ENCODE measurements around the gene LRRIQ1. TPM values are rescaled to one million over a fixed set of nuclear protein-coding genes. Genes with fewer than 3 reads are reported as not detected.

Gene LRRIQ1
- total RNA-seq, 2 experiments from 2014 or later = not detected

DNA sequence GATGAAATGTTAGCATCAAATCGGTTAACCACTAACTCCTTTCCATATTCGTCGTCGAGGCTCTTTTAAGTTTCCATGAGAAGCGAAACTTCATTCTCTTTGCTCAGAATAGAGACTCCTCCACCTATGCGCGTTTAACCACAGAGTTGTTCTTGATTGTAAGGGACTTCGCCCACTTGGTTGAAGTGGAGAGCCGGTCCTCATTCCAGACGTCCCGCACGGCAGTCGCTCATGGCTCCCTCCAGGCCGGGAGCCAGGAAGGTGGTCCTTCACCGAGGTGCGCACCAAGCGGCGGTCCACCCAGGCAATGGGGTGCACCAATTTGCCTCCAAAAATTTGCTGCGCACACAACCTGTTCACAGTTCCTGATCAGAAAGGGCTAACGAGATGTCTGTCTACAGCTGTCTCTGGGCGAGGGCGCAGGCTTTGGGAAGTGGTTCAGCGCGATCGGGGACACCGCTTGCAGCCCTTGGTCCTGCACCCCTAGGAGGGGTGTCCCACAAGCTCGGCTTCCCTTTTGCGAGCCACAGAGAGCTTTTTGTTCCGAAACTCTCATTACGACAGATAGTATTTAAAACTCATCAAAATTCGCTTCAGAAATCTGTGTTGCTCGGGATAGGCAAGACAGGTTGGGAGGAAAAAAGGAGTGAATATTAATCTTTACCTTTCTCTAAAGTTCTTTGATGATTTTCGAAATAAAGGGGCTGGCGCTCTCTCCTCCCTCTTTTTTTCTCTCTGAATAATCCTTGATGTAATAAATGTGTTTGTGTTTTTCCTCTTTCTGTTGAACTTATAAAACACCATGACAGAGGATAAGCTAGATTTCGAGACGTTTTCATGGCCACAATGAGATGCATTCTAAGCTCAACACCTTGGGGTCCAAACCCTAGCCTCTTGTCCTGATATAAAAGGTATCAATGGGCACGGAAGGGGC lies 237.5 kb downstream of the LRRIQ1 start:
- Mint-ChIP-seq H3K27ac (no peak overlapping the region), H3K36me3 (ENCODE audit: low read depth) (no peaks in the 10 kb centered on the region), H3K4me1 (no peaks in the 10 kb centered on the region), H3K27me3 (peaks cover 32% of the 10 kb centered on the region), H3K4me3 (no peak overlapping the region), H3K9me3 (no peaks in the 10 kb centered on the region)
- CTCF ChIA-PET = no interaction called here
- POLR2A ChIA-PET = no interaction called here
- DNase-seq = no peak

DNA sequence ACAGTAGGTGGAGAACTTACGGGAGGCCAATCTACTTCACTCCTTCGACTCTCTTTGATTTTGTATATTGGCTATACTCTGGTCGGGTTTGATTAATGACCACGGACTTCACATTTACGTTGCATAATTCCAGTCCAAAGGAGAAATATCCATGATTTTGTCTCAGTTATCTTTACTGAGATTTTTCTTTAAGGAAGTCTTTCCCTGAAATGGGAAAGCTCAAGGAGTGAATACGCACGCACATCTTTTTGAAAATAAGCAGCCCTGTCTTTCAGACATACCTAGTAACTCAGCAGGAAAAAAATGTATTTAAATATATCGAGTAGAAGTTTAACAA lies 238.1 kb downstream of the LRRIQ1 start:
- H3K27me3 Mint-ChIP-seq = peaks cover 35% of the 10 kb centered on the region
- no peaks in the 10 kb centered on the region for H3K36me3 Mint-ChIP-seq (ENCODE audit: low read depth)
- no peak overlapping the region for H3K27ac Mint-ChIP-seq
- no peak for DNase-seq
- no peak overlapping the region for H3K4me3 Mint-ChIP-seq
- no peaks in the 10 kb centered on the region for H3K9me3 Mint-ChIP-seq
- H3K4me1 Mint-ChIP-seq = no peaks in the 10 kb centered on the region
- CTCF ChIA-PET = no interaction called here
- POLR2A ChIA-PET = no interaction called here

DNA sequence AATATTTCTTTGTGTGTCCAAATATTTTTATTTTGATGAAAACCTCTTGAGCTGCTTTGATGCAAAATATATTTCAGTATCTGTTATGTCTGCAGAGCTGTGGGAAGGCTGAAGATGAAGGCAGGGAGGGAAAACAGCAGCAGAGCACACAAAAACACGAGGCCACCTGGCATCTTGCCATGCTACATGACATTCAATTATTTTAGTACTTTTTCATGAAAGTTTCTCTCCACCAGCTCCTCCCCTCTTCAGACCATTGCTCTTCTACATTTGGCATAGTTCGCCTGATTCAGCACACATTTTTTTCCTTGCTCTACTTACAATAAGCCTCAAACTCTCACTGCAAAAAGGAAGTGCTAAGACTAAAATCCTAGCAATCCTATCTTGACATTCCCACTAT lies 239.2 kb downstream of the LRRIQ1 start:
- H3K4me1 Mint-ChIP-seq = peaks cover 6% of the 10 kb centered on the region
- ChIA-PET POLR2A (no interaction called here), CTCF (no interaction called here)
- no peaks in the 10 kb centered on the region for H3K9me3 Mint-ChIP-seq
- DNase-seq = no peak
- peaks cover 3% of the 10 kb centered on the region for H3K36me3 Mint-ChIP-seq (ENCODE audit: low read depth)
- peaks cover 44% of the 10 kb centered on the region for H3K27me3 Mint-ChIP-seq
- no peak overlapping the region for H3K27ac Mint-ChIP-seq
- H3K4me3 Mint-ChIP-seq = no peak overlapping the region

DNA sequence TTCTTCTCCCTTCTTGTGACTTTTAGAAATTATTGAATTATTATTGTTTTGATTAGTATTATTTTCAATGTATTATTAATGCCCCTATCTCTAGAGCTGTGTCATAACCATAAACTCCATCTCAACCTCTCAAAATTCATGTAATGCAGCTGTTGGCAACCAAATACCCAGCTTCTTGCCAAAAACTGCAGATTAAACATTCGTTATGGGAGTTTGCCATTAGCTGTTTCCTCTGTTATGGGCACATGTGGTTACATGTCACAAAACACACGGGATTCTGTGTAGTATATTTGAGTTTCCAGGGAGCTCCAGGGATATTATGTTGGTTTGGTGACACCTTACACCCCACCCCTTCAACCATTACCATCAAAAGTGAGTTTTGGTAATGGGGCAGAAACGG lies 241.0 kb downstream of the LRRIQ1 start:
- H3K36me3 Mint-ChIP-seq (ENCODE audit: low read depth) = peaks cover 7% of the 10 kb centered on the region
- POLR2A ChIA-PET = no interaction called here
- H3K9me3 Mint-ChIP-seq = no peaks in the 10 kb centered on the region
- peaks cover 58% of the 10 kb centered on the region for H3K27me3 Mint-ChIP-seq
- CTCF ChIA-PET = no interaction called here
- H3K4me3 Mint-ChIP-seq = no peak overlapping the region
- no peak overlapping the region for H3K27ac Mint-ChIP-seq
- no peak for DNase-seq
- peaks cover 8% of the 10 kb centered on the region for H3K4me1 Mint-ChIP-seq

DNA sequence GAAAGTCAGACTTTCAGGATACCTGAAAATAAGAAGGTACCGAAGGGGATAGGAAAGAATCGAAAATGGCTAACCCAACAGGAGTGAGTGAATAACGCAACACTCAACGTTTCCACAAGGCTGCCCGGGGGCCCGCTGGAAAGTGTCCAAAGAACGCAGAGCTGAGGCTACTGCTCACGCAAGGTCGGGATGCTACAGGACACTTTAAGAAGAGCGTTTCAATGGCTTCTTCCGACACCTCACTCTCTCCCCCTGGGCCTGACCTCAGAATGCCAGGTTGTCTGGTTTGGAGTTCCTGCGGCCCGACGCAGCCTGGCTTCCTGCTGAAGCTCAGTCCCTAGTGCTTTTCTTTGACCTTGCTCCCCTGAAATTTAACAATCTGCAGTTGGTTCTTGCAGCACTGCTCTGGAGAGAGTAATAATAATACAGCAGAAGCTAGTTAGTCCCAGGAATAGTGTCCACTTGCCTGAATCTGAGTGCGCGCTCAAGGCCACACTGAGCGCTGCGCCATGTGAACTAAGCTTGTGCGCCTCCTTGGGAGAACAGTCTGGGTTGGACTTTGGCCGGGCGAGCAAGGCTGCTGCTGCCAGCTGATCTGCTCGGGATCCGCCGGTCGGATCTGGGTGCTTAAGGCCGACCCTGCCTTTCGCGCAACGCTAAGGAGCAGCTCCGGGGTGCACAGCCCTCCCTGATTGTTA lies 241.9 kb downstream of the LRRIQ1 start:
- H3K27ac Mint-ChIP-seq = no peak overlapping the region
- CTCF ChIA-PET = no interaction called here
- H3K36me3 Mint-ChIP-seq (ENCODE audit: low read depth) = peaks cover 7% of the 10 kb centered on the region
- DNase-seq = no peak
- peaks cover 58% of the 10 kb centered on the region for H3K27me3 Mint-ChIP-seq
- POLR2A ChIA-PET = no interaction called here
- peaks cover 8% of the 10 kb centered on the region for H3K4me1 Mint-ChIP-seq
- H3K4me3 Mint-ChIP-seq = no peak overlapping the region
- no peaks in the 10 kb centered on the region for H3K9me3 Mint-ChIP-seq

DNA sequence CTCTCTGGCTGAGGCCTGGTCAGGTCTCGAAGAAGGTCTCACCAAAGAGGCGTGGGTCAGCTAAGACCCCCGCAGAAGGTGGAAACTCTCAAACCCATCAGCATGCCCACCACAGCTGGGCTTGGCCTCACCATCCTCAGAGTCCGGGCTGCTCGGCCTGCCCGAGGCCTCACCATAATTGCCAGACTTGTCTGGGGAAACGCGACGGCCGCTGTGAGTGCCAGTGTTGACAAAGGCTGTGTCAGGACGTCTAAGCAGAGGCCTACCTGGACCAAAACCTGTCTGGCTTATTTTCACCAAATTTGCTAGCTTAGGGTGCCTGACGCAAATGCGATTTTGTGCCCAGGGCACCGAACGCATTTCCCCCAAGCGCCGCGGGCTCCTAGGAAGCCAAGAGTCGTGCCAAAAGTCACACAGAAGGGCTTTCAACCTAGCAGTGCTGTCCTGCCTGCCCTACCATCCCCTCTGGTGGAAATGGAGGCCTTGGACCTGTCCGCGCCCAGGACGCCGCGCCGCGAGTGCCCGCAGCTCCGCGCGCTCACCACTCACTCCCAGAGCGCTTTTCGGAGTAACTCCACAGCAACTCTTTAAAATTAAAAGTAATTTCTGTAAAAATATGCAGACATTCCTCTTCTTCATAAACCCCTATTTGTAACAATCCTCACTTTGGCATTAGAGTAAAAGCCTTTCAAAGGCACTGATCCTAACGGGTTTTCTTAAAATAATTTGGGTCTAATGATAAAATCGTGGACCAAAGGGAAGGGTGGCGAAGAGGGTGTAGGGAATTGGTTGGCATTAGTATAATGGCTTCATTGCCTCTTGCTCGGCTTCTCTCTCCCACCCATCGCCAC lies 242.7 kb downstream of the LRRIQ1 start:
- DNase-seq = no peak
- ChIA-PET POLR2A (no interaction called here), CTCF (no interaction called here)
- Mint-ChIP-seq H3K9me3 (no peaks in the 10 kb centered on the region), H3K4me3 (no peak overlapping the region), H3K36me3 (ENCODE audit: low read depth) (peaks cover 7% of the 10 kb centered on the region), H3K4me1 (peaks cover 8% of the 10 kb centered on the region), H3K27me3 (peaks cover 51% of the 10 kb centered on the region), H3K27ac (no peak overlapping the region)

DNA sequence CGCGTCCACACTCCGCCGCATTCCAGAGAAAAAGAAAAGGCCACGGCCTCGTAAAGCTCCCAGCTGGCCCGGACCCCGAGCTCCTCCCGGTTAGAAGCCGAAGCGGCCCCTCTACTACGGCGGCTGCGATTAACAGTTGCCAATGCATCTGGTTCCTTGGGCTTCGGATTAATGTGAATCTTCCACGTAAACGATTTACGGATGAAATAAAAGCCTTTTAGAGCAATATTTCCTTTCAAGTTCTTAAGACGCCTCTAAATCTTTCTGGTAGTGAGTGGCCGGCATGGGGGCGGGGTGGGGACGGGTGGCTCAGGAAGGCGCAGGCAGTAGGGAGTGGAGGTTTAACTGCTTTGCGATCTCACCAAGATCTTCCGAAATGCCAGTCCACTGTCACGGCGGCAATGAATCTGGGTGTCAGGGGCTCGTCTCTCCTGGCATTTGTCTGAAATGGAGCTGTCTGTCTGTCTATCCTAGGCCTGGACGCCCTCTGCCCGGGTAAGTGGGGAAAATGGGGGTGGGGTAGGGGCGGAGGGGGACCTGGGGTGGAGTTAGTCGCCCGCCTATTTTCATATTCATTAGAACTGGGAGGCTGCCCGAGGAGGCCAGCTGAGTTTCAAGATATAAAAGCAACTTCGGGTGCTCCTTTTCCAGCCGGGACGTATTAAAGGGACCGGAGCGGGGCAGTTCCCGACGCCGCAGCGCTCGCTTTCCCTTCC lies 243.5 kb downstream of the LRRIQ1 start:
- Mint-ChIP-seq H3K9me3 (no peaks in the 10 kb centered on the region), H3K36me3 (ENCODE audit: low read depth) (peaks cover 7% of the 10 kb centered on the region), H3K4me1 (peaks cover 8% of the 10 kb centered on the region), H3K27ac (no peak overlapping the region), H3K27me3 (peaks cover 46% of the 10 kb centered on the region), H3K4me3 (no peak overlapping the region)
- DNase-seq = no peak
- CTCF ChIA-PET = no interaction called here
- POLR2A ChIA-PET = no interaction called here

DNA sequence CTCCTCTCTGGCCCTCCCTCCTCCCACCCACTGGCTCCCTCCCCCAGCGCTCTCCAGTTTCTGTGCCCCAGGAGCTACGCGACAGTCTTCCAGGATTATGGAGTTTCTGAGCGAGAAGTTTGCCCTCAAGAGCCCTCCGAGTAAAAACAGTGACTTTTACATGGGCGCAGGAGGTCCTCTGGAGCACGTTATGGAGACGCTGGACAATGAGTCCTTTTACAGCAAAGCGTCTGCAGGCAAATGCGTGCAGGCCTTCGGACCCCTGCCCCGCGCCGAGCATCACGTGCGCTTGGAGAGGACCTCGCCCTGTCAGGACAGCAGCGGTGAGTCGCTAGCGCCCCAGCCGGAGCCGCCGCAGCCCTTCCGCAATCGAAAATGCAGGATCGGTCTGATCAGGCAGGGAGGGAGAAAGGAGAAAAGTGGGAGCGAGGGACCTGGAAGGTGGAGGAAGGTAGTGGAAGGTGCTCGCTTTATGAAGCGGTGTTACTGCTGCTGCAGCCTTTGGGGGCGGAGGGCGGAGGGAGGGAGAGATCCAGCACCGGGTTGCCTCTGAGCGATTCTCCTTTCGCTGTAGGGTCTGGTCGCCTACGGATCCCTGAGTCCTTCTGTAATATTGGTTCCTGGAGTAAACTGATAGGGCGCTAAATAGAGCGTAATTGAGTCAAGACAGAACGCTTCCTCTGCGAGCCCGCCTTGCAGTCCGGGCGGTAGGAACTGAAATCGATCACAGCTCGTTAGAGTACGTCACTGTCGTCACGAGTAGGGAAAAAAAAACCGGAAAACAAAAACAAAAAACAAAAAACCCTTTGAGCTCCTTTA lies 244.2 kb downstream of the LRRIQ1 start, which contains the start of gene ALX1:
ALX1 (plus strand) TSS at position 56 of the 819 bp plus-strand sequence; CDS start at position 98, 42 bp downstream.
- ChIA-PET POLR2A (no interaction called here), CTCF (no interaction called here)
- Mint-ChIP-seq H3K9me3 (no peaks in the 10 kb centered on the region), H3K4me1 (peaks cover 8% of the 10 kb centered on the region), H3K4me3 (peak within 1 kb of the TSS; percentile 58), H3K36me3 (ENCODE audit: low read depth) (peaks cover 7% of the 10 kb centered on the region), H3K27me3 (peaks cover 46% of the 10 kb centered on the region), H3K27ac (no peak within 1 kb of the TSS)
- DNase-seq = no peak

DNA sequence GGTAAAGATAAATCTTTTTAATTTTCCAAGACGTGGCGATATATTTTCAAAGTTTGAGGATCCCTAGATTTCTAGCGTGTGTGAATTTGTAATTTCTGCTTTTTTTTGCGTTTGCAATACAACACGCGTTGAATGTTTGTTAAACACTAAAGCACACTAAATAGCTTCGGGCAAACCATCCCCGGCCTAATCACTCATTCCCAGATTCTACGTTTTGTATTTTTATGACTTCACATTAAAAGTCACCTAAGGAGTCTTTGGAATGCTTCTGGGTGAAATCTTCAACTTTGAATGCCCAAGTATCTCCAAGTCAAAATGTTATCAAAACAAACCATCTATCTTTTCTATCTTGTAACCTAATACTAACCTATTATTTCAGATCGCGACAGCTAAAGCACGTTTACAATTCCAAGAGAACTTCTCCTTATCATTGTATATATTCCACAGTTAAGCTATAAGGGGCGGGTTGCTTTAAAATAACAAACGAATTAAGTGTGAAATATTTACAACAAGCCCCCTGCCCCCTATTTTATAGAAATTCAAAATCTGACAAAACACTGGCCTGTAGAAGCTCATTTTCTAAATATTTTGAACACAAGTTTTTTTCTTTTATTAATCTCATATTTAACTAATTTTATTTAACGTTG lies 245.0 kb downstream of the LRRIQ1 start:
- Mint-ChIP-seq H3K27ac (no peak overlapping the region), H3K9me3 (no peaks in the 10 kb centered on the region), H3K4me3 (peak overlapping the region; percentile 58), H3K36me3 (ENCODE audit: low read depth) (peaks cover 7% of the 10 kb centered on the region), H3K4me1 (peaks cover 8% of the 10 kb centered on the region), H3K27me3 (peaks cover 43% of the 10 kb centered on the region)
- POLR2A ChIA-PET = no interaction called here
- CTCF ChIA-PET = no interaction called here
- no peak for DNase-seq

DNA sequence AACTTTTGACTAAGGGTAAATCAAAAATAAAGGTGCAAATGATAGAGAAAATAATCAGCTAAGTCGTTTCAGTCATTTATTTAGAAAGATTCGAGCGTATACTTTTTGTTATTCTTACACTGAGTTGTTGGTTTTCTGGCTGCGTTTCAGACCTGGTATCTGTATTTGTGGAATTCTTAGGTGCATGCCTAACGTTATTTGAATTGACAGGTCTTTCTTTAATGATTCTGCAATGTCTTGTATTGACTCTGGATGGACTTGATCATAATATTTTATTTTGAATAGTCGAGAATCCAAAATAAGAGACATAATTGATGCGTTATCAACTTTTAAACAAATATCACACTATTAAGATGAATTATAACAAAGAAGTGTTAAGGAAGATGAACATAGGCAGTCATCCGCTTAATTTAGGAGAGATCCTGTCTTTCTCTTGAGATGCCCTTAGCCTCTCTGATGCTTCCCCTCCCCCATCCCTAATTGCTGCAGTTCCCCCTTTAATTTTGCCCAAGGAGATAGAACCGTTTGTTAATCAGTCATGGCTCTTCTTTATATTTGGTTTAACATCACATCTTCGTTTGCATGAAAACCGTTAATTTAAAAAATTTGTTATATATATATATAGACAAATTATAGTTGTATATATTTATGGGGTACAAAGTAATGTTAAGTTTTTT lies 245.6 kb downstream of the LRRIQ1 start:
- POLR2A ChIA-PET = no interaction called here

DNA sequence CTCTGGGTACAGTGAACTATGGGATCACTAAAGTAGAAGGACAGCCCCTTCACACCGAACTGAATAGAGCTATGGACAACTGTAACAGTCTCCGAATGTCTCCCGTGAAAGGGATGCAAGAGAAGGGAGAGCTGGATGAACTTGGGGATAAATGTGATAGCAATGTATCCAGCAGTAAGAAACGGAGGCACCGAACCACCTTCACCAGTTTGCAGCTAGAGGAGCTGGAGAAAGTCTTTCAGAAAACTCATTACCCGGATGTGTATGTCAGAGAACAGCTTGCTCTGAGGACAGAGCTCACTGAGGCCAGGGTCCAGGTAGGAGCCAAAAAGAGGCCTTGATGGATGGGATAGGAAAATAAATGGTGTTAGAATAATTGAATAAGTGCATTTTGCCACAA lies 247.4 kb downstream of the LRRIQ1 start:
- POLR2A ChIA-PET = no interaction called here
- Mint-ChIP-seq H3K4me1 (peaks cover 8% of the 10 kb centered on the region), H3K36me3 (ENCODE audit: low read depth) (peaks cover 7% of the 10 kb centered on the region), H3K27me3 (peaks cover 29% of the 10 kb centered on the region), H3K27ac (no peak overlapping the region), H3K4me3 (no peak overlapping the region), H3K9me3 (no peaks in the 10 kb centered on the region)
- CTCF ChIA-PET = no interaction called here
- no peak for DNase-seq

More for the DNA sequence above, 245.6 kb downstream of the LRRIQ1 start:
- DNase-seq = no peak
- H3K36me3 Mint-ChIP-seq (ENCODE audit: low read depth) = peaks cover 7% of the 10 kb centered on the region
- CTCF ChIA-PET = no interaction called here
- H3K9me3 Mint-ChIP-seq = no peaks in the 10 kb centered on the region
- H3K27ac Mint-ChIP-seq = no peak overlapping the region
- peaks cover 38% of the 10 kb centered on the region for H3K27me3 Mint-ChIP-seq
- peaks cover 8% of the 10 kb centered on the region for H3K4me1 Mint-ChIP-seq
- H3K4me3 Mint-ChIP-seq = no peak overlapping the region
